Hindlimb muscle (tissue), 1 donor: ENCODE data around the gene SOX8. TPM values are rescaled to one million over a fixed set of nuclear protein-coding genes. Genes with fewer than 3 reads are reported as not detected.

Source experiments
- DNase-seq: peaks from one replicate; pipeline ENCODE4 v3.0.0-alpha.2; 2013
- polyA plus RNA-seq: library from polyadenylated mRNA; unstranded; fragments of 120-200 nt; gene quantifications from one replicate; pipeline ENCODE4 v1.2.1, GENCODE V29; 2013; ENCODE audit not compliant: insufficient read length

The SOX8 gene
- polyA plus RNA-seq, 1 donor = 43.7 TPM

- DNase-seq = no peak
Observed at GRCh38 chr16:974001-974601, 7.5 kb upstream of the SOX8 start.

GRCh38 chr16:974611-975261 lies 6.8 kb upstream of the SOX8 start:
- no peak for DNase-seq

- no peak for DNase-seq
Observed at GRCh38 chr16:975291-975690, 6.3 kb upstream of the SOX8 start.

- DNase-seq = no peak
Observed at GRCh38 chr16:976389-976931, 5.1 kb upstream of the SOX8 start.

GRCh38 chr16:977081-977701 lies 4.4 kb upstream of the SOX8 start:
- peak; percentile 72 for DNase-seq

GRCh38 chr16:977896-978295 lies 3.7 kb upstream of the SOX8 start:
- DNase-seq = no peak

DNA sequence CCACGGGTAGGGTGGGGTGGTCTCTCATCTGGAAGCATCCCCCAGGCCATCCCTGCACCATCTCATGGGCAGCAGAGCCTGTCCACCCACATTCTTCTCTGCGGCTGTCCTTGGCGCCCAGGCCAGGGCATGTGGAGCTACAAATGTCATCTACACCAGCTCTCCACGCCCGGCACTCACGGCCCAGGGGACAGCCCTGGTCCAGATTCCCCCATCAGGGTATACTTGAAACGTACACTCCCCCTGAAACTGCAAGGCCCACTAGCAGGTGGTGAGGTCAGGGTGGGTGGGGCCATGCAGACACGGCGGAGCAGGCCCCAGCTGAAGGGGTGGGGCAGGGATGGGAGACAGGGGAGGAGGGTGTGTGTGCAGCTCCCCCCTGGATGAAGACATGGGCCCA lies 3.2 kb upstream of the SOX8 start:
- no peak for DNase-seq

DNA sequence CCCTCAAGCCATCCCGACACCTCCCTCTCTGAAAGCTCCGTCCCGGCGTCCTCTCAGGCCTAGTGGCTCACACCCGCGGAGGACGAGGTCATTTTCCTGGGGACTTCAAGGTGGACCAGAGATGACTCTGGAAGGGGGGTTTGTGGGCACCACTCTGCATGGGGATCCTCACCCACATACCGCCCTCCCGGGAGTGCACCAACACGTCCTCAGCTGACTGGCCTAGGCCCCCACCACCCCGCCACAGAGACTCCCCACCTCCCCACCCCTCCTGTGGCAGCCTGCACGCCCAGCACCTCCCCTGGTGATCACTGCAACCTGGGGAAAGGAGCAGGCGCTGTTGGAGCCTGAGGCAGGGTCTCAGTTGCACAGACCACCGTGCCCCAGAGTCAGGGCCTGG lies 2.4 kb upstream of the SOX8 start:
- DNase-seq = no peak

DNA sequence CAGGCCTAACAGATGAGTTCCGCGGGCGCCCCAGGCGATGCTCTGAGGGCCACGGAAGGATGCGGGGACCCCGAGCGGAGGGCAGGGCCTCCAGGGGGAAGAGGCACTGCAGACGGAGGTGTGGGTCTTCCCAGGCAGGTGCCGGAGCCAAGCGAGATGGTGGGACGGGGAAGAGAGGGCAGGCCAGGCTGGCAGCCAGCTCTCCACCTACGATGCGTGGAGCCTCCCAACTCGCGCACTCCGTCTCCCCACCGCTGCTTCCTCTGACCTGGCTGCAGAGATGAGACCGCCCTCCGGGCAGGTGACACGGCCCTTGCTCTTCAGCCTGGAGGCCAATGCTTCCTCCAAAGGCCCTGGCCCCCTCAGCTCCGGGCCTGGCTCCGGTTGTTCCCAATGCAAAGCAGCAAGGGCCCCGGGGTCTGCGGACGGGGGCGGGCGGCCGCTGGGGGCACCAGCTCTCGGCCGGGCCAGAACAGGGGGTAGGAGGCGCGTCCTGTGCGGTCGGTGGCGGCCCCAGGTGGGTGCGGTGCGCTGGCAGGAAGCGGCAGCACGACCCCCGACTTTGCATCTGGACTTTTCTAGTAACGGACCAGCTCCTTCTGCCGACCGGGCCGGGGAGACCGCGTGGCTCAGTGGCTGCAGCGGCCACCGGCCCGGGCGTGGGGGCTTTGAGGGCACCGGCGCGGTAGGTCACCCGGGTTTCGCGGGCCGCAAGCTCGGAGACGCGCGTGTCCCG lies 1.5 kb upstream of the SOX8 start:
- no peak for DNase-seq

DNA sequence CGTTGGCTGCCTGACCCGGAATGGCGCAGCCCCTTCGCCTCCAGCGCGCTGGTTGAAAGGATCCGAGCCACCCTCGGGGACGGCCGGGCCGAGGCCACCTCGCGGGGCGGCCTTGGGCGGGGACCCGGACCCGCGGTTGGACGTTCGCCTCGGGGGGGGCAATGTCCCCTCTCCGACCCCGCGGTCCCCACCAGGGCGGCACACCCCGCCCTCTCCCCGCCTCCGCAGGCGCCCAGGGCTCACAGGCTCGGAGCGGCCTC lies 1.0 kb upstream of the SOX8 start:
- no peak for DNase-seq

- no peak for DNase-seq
Observed at GRCh38 chr16:982145-983043, 824 bp downstream of the SOX8 start.

GRCh38 chr16:983044-984030 lies 1.8 kb downstream of the SOX8 start:
- DNase-seq = no peak

GRCh38 chr16:984121-984694 lies 2.6 kb downstream of the SOX8 start:
- no peak for DNase-seq

DNA sequence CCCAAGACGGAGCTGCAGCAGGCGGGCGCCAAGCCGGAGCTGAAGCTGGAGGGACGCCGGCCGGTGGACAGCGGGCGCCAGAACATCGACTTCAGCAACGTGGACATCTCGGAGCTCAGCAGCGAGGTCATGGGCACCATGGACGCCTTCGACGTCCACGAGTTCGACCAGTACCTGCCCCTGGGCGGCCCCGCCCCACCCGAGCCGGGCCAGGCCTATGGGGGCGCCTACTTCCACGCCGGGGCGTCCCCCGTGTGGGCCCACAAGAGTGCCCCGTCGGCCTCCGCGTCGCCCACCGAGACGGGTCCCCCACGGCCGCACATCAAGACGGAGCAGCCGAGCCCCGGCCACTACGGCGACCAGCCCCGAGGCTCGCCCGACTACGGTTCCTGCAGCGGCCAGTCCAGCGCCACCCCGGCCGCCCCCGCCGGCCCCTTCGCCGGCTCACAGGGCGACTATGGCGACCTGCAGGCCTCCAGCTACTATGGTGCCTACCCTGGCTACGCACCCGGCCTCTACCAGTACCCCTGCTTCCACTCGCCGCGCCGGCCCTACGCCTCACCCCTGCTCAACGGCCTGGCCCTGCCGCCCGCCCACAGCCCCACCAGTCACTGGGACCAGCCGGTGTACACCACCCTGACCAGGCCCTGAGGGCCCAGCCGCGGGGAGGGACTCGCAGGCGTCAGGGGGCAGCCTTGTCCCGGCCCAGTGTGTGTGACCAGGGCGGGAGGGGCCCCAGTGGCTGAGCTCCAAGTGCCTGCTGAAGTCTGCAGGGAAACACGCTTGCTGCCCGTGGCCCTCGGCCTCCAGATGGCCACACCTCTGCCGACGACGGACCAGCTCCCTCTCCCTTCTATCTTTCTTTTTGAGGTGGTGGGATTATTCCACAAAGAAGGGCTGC lies 3.4 kb downstream of the SOX8 start:
- no peak for DNase-seq

- no peak for DNase-seq
Observed at GRCh38 chr16:985646-986400, 4.3 kb downstream of the SOX8 start.

GRCh38 chr16:986411-986810 lies 4.8 kb downstream of the SOX8 start:
- no peak for DNase-seq

DNA sequence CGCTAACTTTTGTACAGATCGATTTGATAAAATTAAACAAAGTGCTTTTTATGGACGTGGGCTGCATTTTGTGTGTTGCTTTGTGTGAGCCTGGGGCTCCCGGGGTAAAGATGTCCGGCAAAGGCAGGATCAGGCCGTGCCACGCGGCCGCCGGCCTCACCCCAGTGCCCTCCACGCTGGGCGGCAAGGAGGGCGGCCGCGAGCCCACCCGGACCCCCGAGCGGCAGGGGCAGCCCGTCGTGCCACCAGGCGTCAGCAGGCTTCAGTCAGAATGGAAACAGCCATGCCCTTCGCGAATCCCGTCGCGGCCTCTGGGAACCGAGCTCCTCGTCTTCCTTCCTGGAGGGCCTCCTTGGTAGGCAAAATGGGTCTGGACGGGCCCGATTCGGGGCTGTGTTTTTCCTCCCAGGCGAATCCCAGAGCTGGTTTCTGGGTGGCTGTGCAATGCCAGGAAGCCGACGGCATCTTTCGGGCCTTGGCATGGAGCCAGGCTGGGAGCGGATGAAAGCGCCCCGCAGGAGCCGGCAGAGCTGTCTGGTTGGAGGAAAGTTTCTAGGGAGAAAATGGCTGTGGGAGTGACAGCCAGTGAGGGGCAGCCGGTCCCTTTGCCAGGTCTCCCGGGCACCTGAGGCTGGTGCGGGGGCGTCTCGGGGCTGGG lies 5.5 kb downstream of the SOX8 start:
- no peak for DNase-seq

DNA sequence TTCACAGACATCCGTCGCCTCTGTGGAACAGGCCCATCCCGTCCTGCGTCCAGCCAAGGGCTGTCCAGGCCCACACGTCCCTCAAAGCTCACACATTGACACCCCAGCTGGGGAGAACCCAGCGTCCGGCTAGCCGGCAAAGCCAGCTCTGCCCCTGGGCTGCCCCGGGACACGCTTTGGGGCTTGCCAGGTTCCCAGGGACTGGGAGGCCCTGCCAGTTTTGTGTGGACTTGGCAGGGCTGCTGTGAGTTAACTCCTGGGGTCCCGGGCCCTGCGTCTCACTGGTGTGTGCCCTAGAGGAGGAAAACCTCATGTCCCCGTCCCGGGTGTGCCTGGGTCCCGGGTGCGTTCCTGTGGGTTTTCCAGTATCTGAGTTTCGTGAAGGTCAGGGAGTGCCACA lies 6.3 kb downstream of the SOX8 start:
- no peak for DNase-seq
